Hindlimb muscle (tissue), 1 donor: ENCODE results near the gene CNEP1R1. TPM values are rescaled to one million over a fixed set of nuclear protein-coding genes. Genes with fewer than 3 reads are reported as not detected.
A peak's percentile ranks its signal among the peaks of the same experiment; 100 is the strongest.

ENCODE experiments used
- DNase-seq: peaks from one replicate; pipeline ENCODE4 v3.0.0-alpha.2; 2013
- polyA plus RNA-seq: library from polyadenylated mRNA; unstranded; fragments of 120-200 nt; gene quantifications from one replicate; pipeline ENCODE4 v1.2.1, GENCODE V29; 2013; ENCODE audit not compliant: insufficient read length

CNEP1R1 gene
- polyA plus RNA-seq, 1 donor = 19.3 TPM

GRCh38 chr16:50065624-50066481 lies 40.8 kb downstream of the CNEP1R1 start, which contains the start of gene HEATR3:
TSS of gene HEATR3 (plus strand) at chr16:50065970. CDS start at chr16:50066132, 162 bp downstream.
- DNase-seq = peak; percentile 94

- DNase-seq = no peak
Measured at GRCh38 chr16:50066482-50067289, 41.7 kb downstream of the CNEP1R1 start.

GRCh38 chr16:50067290-50067853 lies 42.3 kb downstream of the CNEP1R1 start:
- peak; percentile 34 for DNase-seq

DNA sequence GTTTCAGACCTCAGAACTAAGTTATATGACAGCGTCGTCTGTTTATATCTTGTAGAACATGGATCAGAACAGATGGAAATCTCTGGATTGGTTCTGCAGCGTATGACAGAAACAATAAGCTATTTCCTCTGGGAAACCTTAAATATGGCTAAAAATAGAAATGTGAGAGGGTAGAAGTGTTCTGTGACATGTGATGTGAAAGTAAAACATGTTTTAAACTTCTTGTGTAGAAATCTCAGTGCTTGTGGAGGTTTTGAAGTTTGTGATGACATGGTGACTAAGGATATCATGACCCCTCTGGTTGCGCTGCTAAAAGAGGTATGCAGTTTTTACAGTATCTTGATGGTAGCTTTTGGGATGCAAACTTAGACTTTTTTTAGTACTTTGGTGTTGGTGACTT lies 43.5 kb downstream of the CNEP1R1 start:
- DNase-seq = no peak

DNA sequence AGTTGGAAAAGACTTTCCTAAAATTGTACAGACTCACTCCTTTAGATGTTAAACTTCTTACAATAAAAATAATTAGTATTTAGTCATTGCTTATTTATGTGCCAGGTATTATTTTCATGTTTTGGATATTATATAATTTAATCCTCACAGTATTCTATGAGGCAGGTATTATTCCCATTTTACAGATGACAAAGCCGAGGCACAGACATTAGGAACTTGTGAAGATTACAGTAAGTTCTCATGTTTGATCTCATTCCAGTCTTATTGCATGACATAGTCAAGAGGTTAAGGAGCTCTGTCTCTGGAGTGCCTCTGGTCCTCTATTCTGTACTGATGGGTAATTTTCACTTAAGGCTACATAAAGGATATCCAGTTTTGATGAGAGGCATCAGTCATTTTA lies 44.0 kb downstream of the CNEP1R1 start:
- no peak for DNase-seq

GRCh38 chr16:50071075-50071671 lies 46.1 kb downstream of the CNEP1R1 start:
- DNase-seq = no peak

- DNase-seq = no peak
Measured at GRCh38 chr16:50072730-50073129, 47.7 kb downstream of the CNEP1R1 start.

GRCh38 chr16:50079397-50080140 lies 54.5 kb downstream of the CNEP1R1 start:
- DNase-seq = no peak

GRCh38 chr16:50081428-50082018 lies 56.5 kb downstream of the CNEP1R1 start:
- DNase-seq = no peak

GRCh38 chr16:50083996-50084395 lies 59.0 kb downstream of the CNEP1R1 start:
- DNase-seq = no peak

DNA sequence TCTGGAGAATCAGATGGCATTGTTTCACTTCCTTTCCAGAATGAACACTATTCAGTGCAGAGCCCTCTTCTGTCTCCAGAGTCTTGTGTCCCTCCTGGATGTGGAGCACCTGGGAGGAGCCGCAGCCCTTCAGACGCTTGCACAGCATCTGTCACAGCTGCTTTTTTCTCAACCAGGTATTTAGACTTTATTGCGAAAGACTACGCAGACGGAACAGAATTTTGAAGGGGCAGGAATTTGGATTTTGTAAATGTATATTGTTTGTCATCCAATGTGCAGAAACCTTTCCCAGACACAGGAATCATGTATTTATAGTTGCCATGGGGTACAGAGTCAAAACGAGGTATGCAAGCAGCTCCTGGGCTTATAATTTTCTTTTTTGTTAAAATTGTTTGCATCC lies 61.2 kb downstream of the CNEP1R1 start:
- DNase-seq = no peak

Other genes starting within 250 kb of the CNEP1R1 start
- 34.5 TPM for gene ZNF423, start 169.1 kb upstream of the CNEP1R1 start, polyA plus RNA-seq
- gene HEATR3, start 40.7 kb downstream of the CNEP1R1 start, polyA plus RNA-seq = 21.1 TPM
- 6.8 TPM for gene TENT4B, start 128.1 kb downstream of the CNEP1R1 start, polyA plus RNA-seq
- gene ADCY7, start 241.3 kb downstream of the CNEP1R1 start, polyA plus RNA-seq = 10.2 TPM